HepG2 (cell line): ENCODE results near the gene ASPRV1. TPM values are rescaled to one million over a fixed set of nuclear protein-coding genes. Genes with fewer than 3 reads are reported as not detected.
A peak's percentile ranks its signal among the peaks of the same experiment; 100 is the strongest.

Experiments used
- ATAC-seq: fragments of 200-7000 bp; cut with Tn5 transposase; 3 replicates; pipeline ENCODE4 v1.9.1; 2020; ENCODE audit warnings: mild to moderate bottlenecking, moderate library complexity
- BruUV-seq: library from RNA; stranded (reverse); fragments of 400-500 nt; replicated peaks from 2 replicates; lab custom pipeline; 2021; lab: Mats Ljungman, UMichigan
- CTCF ChIA-PET: fragments of 300-600 bp; formaldehyde crosslinking; extraction: SDS; loops from one replicate; lab custom pipeline; 2021; ENCODE audit warnings: low total read pairs, inconsistent platforms, low intra/inter-chr PET ratio; lab: Yijun Ruan, JAX
- POLR2A ChIA-PET: fragments of 350-600 bp; sonication (Branson Sonifier 250); formaldehyde crosslinking; loops from one replicate; lab custom pipeline; 2020; ENCODE audit warnings: antibody characterized with exemption, inconsistent platforms; lab: Yijun Ruan, JAX
- DNase-seq: peaks from one replicate; pipeline ENCODE4 v3.0.0-alpha.2; 2015; ENCODE audit warnings: low spot score
- FAIRE-seq: peaks from 3 replicates; lab custom pipeline; 2011; peaks lifted over from hg19 to GRCh38; lab: Jason Lieb, UNC
- H2AFZ ChIP-seq: one replicate; pipeline ENCODE4 v1.6.1; 2011; ENCODE audit warnings: low read length, inconsistent platforms
- H3K27ac ChIP-seq: fragments of 300-600 bp; 3 replicates; pipeline ENCODE4 v1.8.0; 2011; ENCODE audit warnings: mixed run types, mild to moderate bottlenecking, mixed read lengths, low read length, inconsistent platforms; ENCODE audit not compliant: insufficient read depth; ENCODE audit errors: extremely low read length
- H3K27me3 ChIP-seq, 2 experiments: fragments of 200-600 bp in 1 of 2; 2 replicates in 1 of 2; 3 replicates in 1 of 2; pipeline versions ENCODE4 v1.6.0 to v1.8.0; 2011; ENCODE audit warnings: low read length in 2 of 2, mild to moderate bottlenecking in 2 of 2, moderate library complexity in 2 of 2, inconsistent platforms in 1 of 2; ENCODE audit not compliant: insufficient read depth in 2 of 2, control insufficient read depth in 1 of 2
- H3K36me3 ChIP-seq, 2 experiments: fragments of 200-600 bp in 1 of 2; replicated peaks in 1 of 2; 2 replicates in 1 of 2; 3 replicates in 1 of 2; pipeline versions ENCODE4 v1.5.1 to v1.8.0; 2011; ENCODE audit warnings: low read length in 2 of 2, inconsistent platforms in 1 of 2; ENCODE audit not compliant: insufficient read depth in 2 of 2, control insufficient read depth in 1 of 2
- H3K4me1 ChIP-seq: 2 replicates; pipeline ENCODE4 v1.5.1; 2012; ENCODE audit warnings: low read length, inconsistent platforms; ENCODE audit not compliant: insufficient read depth
- H3K4me2 ChIP-seq: 2 replicates; pipeline ENCODE4 v1.6.0; 2011; ENCODE audit warnings: low read depth, low read length, inconsistent platforms
- H3K4me3 ChIP-seq, 3 experiments: fragments of 200-600 bp in 1 of 3; sonication (generic), shearing (Covaris generic) in 1 of 3; replicated peaks in 1 of 3; 2 replicates each; pipeline ENCODE4 v1.5.1; 2011 to 2016; ENCODE audit warnings: low read length in 3 of 3, inconsistent platforms in 2 of 3, low read depth in 2 of 3, mild to moderate bottlenecking in 2 of 3, control low read depth in 1 of 3, mixed read lengths in 1 of 3; ENCODE audit not compliant: insufficient read depth in 1 of 3
- H3K79me2 ChIP-seq: one replicate; pipeline ENCODE4 v1.6.1; 2011; ENCODE audit warnings: low read length, inconsistent platforms; ENCODE audit not compliant: insufficient read depth
- H3K9ac ChIP-seq: 2 replicates; pipeline ENCODE4 v1.6.0; 2011; ENCODE audit warnings: mild to moderate bottlenecking, low read depth, low read length, inconsistent platforms; ENCODE audit not compliant: insufficient read depth
- H3K9me3 ChIP-seq: 2 replicates; pipeline ENCODE4 v1.5.1; 2012; ENCODE audit warnings: mild to moderate bottlenecking, low read length
- H4K20me1 ChIP-seq: 2 replicates; pipeline ENCODE4 v1.6.0; 2011; ENCODE audit warnings: inconsistent platforms, mild to moderate bottlenecking, low read length, moderate library complexity; ENCODE audit not compliant: insufficient read depth
- DPF2 ChIP-seq: sonication (generic); formaldehyde crosslinking; IDR thresholded peaks from 2 replicates; pipeline ENCODE4 v1.4.0; 2020; ENCODE audit warnings: mild to moderate bottlenecking, low read depth, missing genetic modification reagents, borderline replicate concordance
- ETV5 ChIP-seq: IDR thresholded peaks from 2 replicates; pipeline ENCODE4 v1.6.1; 2018; ENCODE audit warnings: missing biosample characterization, missing genetic modification reagents, inconsistent platforms, borderline replicate concordance
- GATA4 ChIP-seq: sonication (generic); IDR thresholded peaks from 2 replicates; pipeline ENCODE4 v1.6.1; 2016; ENCODE audit warnings: antibody characterized with exemption, low read depth, borderline replicate concordance
- MATR3 ChIP-seq: sonication (generic); formaldehyde crosslinking; IDR thresholded peaks from 2 replicates; pipeline ENCODE4 v1.4.0; 2020; ENCODE audit warnings: missing genetic modification reagents
- MIER3 ChIP-seq: IDR thresholded peaks from 2 replicates; pipeline ENCODE4 v1.6.1; 2016; ENCODE audit warnings: missing compliant biosample characterization, borderline replicate concordance
- MTA1 ChIP-seq: sonication (generic); formaldehyde crosslinking; IDR thresholded peaks from 2 replicates; pipeline ENCODE4 v1.4.0; 2020; ENCODE audit warnings: missing genetic modification reagents, mild to moderate bottlenecking, borderline replicate concordance
- MXI1 ChIP-seq: IDR thresholded peaks from 3 replicates; pipeline ENCODE4 v1.6.1; 2012; ENCODE audit warnings: low read depth, low read length, inconsistent platforms, borderline replicate concordance
- NFIB ChIP-seq: sonication (generic); formaldehyde crosslinking; IDR thresholded peaks from 2 replicates; pipeline ENCODE4 v1.9.0; 2021; ENCODE audit warnings: missing genetic modification reagents, mild to moderate bottlenecking, borderline replicate concordance
- TAF1 ChIP-seq: sonication (generic); formaldehyde crosslinking; IDR thresholded peaks from 2 replicates; pipeline ENCODE4 v1.4.0; 2020; ENCODE audit warnings: missing genetic modification reagents
- ZBTB1 ChIP-seq: sonication (generic); formaldehyde crosslinking; IDR thresholded peaks from 2 replicates; pipeline ENCODE4 v1.4.0; 2020; ENCODE audit warnings: missing genetic modification reagents, borderline replicate concordance
- ZFX ChIP-seq: sonication (generic); formaldehyde crosslinking; IDR thresholded peaks from 2 replicates; pipeline ENCODE4 v1.4.0; 2020; ENCODE audit warnings: mild to moderate bottlenecking, low read depth, missing genetic modification reagents, moderate library complexity
- ZMYM3 ChIP-seq: sonication (generic); formaldehyde crosslinking; IDR thresholded peaks from 2 replicates; pipeline ENCODE4 v1.5.1; 2020; ENCODE audit warnings: mild to moderate bottlenecking, missing genetic modification reagents
- ZNF260 ChIP-seq: sonication (generic); formaldehyde crosslinking; IDR thresholded peaks from 2 replicates; pipeline ENCODE4 v1.4.0; 2020; ENCODE audit warnings: missing genetic modification reagents, low read depth, mild to moderate bottlenecking, borderline replicate concordance
- ZNF331 ChIP-seq: sonication (generic); formaldehyde crosslinking; IDR thresholded peaks from 2 replicates; pipeline ENCODE4 v1.4.0; 2020; ENCODE audit warnings: missing genetic modification reagents
- ZNF441 ChIP-seq: sonication (generic); formaldehyde crosslinking; IDR thresholded peaks from 2 replicates; pipeline ENCODE4 v1.7.0; 2021; ENCODE audit warnings: missing genetic modification reagents, borderline replicate concordance
- ZNF629 ChIP-seq: sonication (generic); formaldehyde crosslinking; conservative IDR thresholded peaks from 2 replicates; pipeline ENCODE4 v1.5.0; 2020; ENCODE audit warnings: missing genetic modification reagents
- ZNF724P ChIP-seq: sonication (generic); formaldehyde crosslinking; IDR thresholded peaks from 2 replicates; pipeline ENCODE4 v1.8.0; 2022; ENCODE audit warnings: missing genetic modification reagents, borderline replicate concordance
- WGBS: methylation state at CpG from one replicate; pipeline ENCODE4 v1.1.6; 2017; ENCODE audit warnings: low lambda C conversion rate; 5-methylcytosine and 5-hydroxymethylcytosine counted together
- in situ Hi-C: cut with HindIII; loops from 2 replicates; pipeline ENCODE4 v1.10.0; 2017; ENCODE audit warnings: low pct_unique_long_range_greater_than_20kb; ENCODE audit not compliant: extremely low pct_ligation_motif_present
- intact Hi-C: fragments of 100-400 bp; cut with micrococcal nuclease; formaldehyde crosslinking; loops from one replicate; pipeline ENCODE4 v1.10.0; 2022; ENCODE audit not compliant: unreplicated experiment
- polyA plus RNA-seq, 8 experiments: library from polyadenylated mRNA; depleted of rRNA in 3 of 8; stranded (reverse) in 7 of 8; unstranded in 1 of 8; fragments of >200 nt; fragmentation: Illumina TruSeq in 4 of 8; extraction: Trizol in 4 of 8; gene quantifications; 2 replicates each; pipeline versions ENCODE4 v1.2.1 to v1.2.3, GENCODE V29; 2011 to 2016; ENCODE audit warnings: low read depth in 4 of 8, missing spikeins in 1 of 8, mixed read lengths in 1 of 8; ENCODE audit not compliant: insufficient read depth in 1 of 8
- total RNA-seq, 5 experiments: library from RNA; depleted of rRNA; stranded (reverse); fragments of >200 nt; fragmentation: Illumina TruSeq; extraction: Trizol; gene quantifications; 2 replicates each; pipeline ENCODE4 v1.2.3, GENCODE V29; 2016; ENCODE audit warnings: low read depth in 1 of 5
- TF ChIP-seq, protein P1 (sequence below): sonication (generic); formaldehyde crosslinking; IDR thresholded peaks from 2 replicates; pipeline ENCODE4 v1.5.0; 2020; ENCODE audit warnings: mild to moderate bottlenecking, low read depth, missing genetic modification reagents, borderline replicate concordance
- TF ChIP-seq, protein P2 (sequence below): sonication (generic); formaldehyde crosslinking; IDR thresholded peaks from 2 replicates; pipeline ENCODE4 v1.9.0; 2021; ENCODE audit warnings: missing genetic modification reagents, borderline replicate concordance
- TF ChIP-seq, protein P3 (sequence below): sonication (generic); formaldehyde crosslinking; IDR thresholded peaks from 2 replicates; pipeline ENCODE4 v1.5.0; 2020; ENCODE audit warnings: missing genetic modification reagents

Gene ASPRV1
- total and polyA plus RNA-seq, 2 of the 13 experiments (the other 11 are each of a cell fraction or from before 2014, with no cell fraction given): 0.40 to 0.48 TPM

DNA sequence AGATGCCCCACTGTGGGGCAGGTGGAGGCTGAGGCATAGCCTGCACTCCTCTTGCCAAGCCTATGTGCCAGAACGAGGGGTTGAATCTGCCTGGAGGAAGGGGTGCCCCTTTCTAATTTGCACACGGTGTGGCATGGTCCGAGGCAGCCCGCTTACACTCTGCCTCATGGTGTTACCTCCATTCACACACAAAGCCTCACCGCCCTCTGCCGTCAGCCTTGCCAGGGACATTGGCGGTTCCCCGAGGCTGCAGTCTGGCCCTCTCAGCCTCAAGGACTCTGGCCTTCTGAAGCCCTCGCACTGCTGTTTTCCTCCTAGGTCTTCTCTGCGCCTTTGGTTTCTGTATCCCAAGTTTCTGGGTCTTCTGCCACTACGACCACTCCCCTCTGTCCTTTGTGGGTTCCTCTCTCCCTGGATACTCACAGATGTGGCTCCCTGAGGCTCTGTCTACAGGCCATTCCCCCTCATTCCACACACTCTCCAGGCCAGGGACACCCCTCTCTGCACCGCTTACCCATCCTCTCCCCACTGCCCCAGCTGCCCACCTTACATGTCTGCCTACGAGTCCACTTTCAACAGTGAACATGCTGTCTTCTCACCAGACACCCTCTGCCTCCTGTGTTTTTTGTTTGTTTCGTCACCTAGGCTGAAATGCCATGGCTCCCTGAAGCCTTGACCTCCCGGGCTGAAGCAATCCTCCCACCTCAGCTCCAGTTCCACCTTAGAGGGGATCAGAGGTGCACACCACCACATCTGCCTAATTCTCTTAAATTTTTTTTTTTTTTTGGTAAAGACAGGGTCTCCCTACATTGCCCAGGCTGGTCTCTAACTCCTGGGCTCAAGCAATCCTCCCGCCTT, 7.9 kb upstream of the ASPRV1 start:
- H2AFZ ChIP-seq: peak overlapping the region; percentile 57
- H3K27ac ChIP-seq: no peak overlapping the region
- ATAC-seq: peak; percentile 88
- intact Hi-C loops: loop anchor here (5.0 kb wide), 1 partner anchor 52 kb away; the partner anchor contains the start of gene MXD1
- no TSS peak for BruUV-seq
- WGBS: 46% methylated on average over 15 of the region's 16 CpGs
- no peaks in the 10 kb centered on the region for H3K9me3 ChIP-seq
- H3K4me3 ChIP-seq: peak overlapping the region in 1 of 3 experiments; percentile 31; a peak in 2 of 6 replicates
- H3K9ac ChIP-seq: peak overlapping the region; percentile 32; the same call in 1 of the 2 replicates
- no peaks in the 10 kb centered on the region for H3K36me3 ChIP-seq
- CTCF ChIA-PET: interaction anchor here (0.6 kb wide), 1 partner anchor 178 kb away, joined by 3 read pairs; no protein-coding TSS in a partner anchor
- in situ Hi-C loops: no loop called here
- POLR2A ChIA-PET: interaction anchor here (1.0 kb wide), 1 partner anchor 55 kb away, joined by 3 read pairs; no protein-coding TSS in a partner anchor
- peaks cover 50% of the 10 kb centered on the region for H3K4me1 ChIP-seq
- H3K27me3 ChIP-seq: no peaks in the 10 kb centered on the region
- peak; percentile 42 for DNase-seq
- peak overlapping the region; percentile 54 for H3K4me2 ChIP-seq
- no peaks in the 10 kb centered on the region for H3K79me2 ChIP-seq
- FAIRE-seq: peak; percentile 23
- no peaks in the 10 kb centered on the region for H4K20me1 ChIP-seq
- no peak for TF ChIP-seq ZBTB1 (CRISPR knock-in tag)
- no peak for TF ChIP-seq MATR3 (CRISPR knock-in tag)
- TF ChIP-seq MIER3: no peak
- TF ChIP-seq ZNF441 (CRISPR knock-in tag): no peak
- TF ChIP-seq ZMYM3 (CRISPR knock-in tag): no peak
- no peak for TF ChIP-seq GATA4
- TF ChIP-seq MTA1 (CRISPR knock-in tag): no peak
- no peak for TF ChIP-seq ETV5 (CRISPR knock-in tag)
- TF ChIP-seq NFIB (CRISPR knock-in tag): no peak
- TF ChIP-seq ZNF724P (CRISPR knock-in tag): no peak
- no peak; the same call in 1 of the 2 replicates for TF ChIP-seq ZNF331 (CRISPR knock-in tag)
- no peak for TF ChIP-seq TAF1
- no peak for TF ChIP-seq ZNF260
- TF ChIP-seq, protein P1, sequence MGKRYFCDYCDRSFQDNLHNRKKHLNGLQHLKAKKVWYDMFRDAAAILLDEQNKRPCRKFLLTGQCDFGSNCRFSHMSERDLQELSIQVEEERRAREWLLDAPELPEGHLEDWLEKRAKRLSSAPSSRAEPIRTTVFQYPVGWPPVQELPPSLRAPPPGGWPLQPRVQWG (CRISPR knock-in tag): no peak
- TF ChIP-seq, protein P2, sequence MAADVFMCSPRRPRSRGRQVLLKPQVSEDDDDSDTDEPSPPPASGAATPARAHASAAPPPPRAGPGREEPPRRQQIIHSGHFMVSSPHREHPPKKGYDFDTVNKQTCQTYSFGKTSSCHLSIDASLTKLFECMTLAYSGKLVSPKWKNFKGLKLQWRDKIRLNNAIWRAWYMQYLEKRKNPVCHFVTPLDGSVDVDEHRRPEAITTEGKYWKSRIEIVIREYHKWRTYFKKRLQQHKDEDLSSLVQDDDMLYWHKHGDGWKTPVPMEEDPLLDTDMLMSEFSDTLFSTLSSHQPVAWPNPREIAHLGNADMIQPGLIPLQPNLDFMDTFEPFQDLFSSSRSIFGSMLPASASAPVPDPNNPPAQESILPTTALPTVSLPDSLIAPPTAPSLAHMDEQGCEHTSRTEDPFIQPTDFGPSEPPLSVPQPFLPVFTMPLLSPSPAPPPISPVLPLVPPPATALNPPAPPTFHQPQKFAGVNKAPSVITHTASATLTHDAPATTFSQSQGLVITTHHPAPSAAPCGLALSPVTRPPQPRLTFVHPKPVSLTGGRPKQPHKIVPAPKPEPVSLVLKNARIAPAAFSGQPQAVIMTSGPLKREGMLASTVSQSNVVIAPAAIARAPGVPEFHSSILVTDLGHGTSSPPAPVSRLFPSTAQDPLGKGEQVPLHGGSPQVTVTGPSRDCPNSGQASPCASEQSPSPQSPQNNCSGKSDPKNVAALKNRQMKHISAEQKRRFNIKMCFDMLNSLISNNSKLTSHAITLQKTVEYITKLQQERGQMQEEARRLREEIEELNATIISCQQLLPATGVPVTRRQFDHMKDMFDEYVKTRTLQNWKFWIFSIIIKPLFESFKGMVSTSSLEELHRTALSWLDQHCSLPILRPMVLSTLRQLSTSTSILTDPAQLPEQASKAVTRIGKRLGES (CRISPR knock-in tag): no peak
- no peak for TF ChIP-seq ZNF629
- TF ChIP-seq DPF2 (CRISPR knock-in tag): no peak
- TF ChIP-seq ZFX (CRISPR knock-in tag): peak; percentile 63
- TF ChIP-seq, protein P3, sequence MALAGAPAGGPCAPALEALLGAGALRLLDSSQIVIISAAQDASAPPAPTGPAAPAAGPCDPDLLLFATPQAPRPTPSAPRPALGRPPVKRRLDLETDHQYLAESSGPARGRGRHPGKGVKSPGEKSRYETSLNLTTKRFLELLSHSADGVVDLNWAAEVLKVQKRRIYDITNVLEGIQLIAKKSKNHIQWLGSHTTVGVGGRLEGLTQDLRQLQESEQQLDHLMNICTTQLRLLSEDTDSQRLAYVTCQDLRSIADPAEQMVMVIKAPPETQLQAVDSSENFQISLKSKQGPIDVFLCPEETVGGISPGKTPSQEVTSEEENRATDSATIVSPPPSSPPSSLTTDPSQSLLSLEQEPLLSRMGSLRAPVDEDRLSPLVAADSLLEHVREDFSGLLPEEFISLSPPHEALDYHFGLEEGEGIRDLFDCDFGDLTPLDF (CRISPR knock-in tag): no peak
- TF ChIP-seq MXI1: no peak
